ENCODE results near the gene RAI1.

DNA sequence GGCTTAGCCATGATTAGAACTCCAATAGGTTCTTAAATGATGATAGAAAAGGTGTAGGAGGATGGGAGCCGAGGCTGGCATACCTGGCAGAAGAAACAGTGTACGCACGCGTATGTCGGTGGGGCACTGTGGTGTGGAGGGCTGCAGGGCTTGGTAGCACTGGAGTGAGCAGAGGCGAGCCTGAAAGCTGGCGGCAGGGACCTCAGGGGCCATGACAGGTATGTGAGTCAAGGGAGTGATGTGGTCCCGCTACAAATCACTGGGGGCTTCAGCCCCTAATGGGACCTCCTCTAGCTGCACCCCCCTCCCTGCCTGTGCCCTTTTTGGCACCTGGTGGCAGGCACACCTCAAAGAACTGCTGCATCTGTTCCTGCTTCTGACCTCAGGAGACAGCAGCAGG lies 67.3 kb downstream of the RAI1 start:
- TF ChIP-seq ZNF791 (tag by site-specific recombination; IDR thresholded peaks at IDR 0.05) (no peak), ZNF24 (tag by site-specific recombination; IDR thresholded peaks at IDR 0.05) (no peak), ZNF629 (tag by site-specific recombination; IDR thresholded peaks at IDR 0.05) (no peak), ZNF114 (tag by site-specific recombination; IDR thresholded peaks at IDR 0.05) (no peak), ZNF404 (tag by site-specific recombination; IDR thresholded peaks at IDR 0.05) (no peak), ZBTB7A (tag by site-specific recombination; IDR thresholded peaks at IDR 0.05; ENCODE audit: low read depth) (no peak), ZNF140 (tag by site-specific recombination; IDR thresholded peaks at IDR 0.05) (no peak), ZEB2 (tag by site-specific recombination; IDR thresholded peaks at IDR 0.05) (no peak), ZNF785 (tag by site-specific recombination; IDR thresholded peaks at IDR 0.05) (no peak), TCF7L2 (IDR thresholded peaks at IDR 0.05; ENCODE audit: borderline replicate concordance, low read depth, low read length) (no peak), OSR2 (tag by site-specific recombination; IDR thresholded peaks at IDR 0.05) (no peak)
- TF ChIP-seq, protein P1, sequence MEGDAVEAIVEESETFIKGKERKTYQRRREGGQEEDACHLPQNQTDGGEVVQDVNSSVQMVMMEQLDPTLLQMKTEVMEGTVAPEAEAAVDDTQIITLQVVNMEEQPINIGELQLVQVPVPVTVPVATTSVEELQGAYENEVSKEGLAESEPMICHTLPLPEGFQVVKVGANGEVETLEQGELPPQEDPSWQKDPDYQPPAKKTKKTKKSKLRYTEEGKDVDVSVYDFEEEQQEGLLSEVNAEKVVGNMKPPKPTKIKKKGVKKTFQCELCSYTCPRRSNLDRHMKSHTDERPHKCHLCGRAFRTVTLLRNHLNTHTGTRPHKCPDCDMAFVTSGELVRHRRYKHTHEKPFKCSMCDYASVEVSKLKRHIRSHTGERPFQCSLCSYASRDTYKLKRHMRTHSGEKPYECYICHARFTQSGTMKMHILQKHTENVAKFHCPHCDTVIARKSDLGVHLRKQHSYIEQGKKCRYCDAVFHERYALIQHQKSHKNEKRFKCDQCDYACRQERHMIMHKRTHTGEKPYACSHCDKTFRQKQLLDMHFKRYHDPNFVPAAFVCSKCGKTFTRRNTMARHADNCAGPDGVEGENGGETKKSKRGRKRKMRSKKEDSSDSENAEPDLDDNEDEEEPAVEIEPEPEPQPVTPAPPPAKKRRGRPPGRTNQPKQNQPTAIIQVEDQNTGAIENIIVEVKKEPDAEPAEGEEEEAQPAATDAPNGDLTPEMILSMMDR (tag by site-specific recombination; IDR thresholded peaks at IDR 0.05) = no peak
- TF ChIP-seq, protein P2, sequence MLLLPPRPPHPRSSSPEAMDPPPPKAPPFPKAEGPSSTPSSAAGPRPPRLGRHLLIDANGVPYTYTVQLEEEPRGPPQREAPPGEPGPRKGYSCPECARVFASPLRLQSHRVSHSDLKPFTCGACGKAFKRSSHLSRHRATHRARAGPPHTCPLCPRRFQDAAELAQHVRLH (tag by site-specific recombination; IDR thresholded peaks at IDR 0.05) = no peak
- TF ChIP-seq, protein P3, sequence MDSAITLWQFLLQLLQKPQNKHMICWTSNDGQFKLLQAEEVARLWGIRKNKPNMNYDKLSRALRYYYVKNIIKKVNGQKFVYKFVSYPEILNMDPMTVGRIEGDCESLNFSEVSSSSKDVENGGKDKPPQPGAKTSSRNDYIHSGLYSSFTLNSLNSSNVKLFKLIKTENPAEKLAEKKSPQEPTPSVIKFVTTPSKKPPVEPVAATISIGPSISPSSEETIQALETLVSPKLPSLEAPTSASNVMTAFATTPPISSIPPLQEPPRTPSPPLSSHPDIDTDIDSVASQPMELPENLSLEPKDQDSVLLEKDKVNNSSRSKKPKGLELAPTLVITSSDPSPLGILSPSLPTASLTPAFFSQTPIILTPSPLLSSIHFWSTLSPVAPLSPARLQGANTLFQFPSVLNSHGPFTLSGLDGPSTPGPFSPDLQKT (IDR thresholded peaks at IDR 0.05; ENCODE audit: borderline replicate concordance, low read depth, low read length) = no peak

Measured in HEK293 (cell line).